Heart left ventricle (tissue), 13 donors: ENCODE data around the gene SLC7A7.

ENCODE experiments used
- POLR2A ChIP-seq, 2 donors: fragments of 450-650 bp; IDR thresholded peaks; one replicate each; pipeline ENCODE4 v1.6.1; 2017; ENCODE audit warnings: antibody characterized with exemption in 2 of 2, mild to moderate bottlenecking in 2 of 2, moderate library complexity in 2 of 2
- TF ChIP-seq, protein P1 (sequence below), 12 donors: fragments of 200-600 bp; sonication (generic) in 4 of 12; IDR thresholded peaks; one replicate each; pipeline versions ENCODE4 v1.5.0 to v1.8.0; 2018 to 2022; ENCODE audit warnings: antibody characterized with exemption in 12 of 12, mild to moderate bottlenecking in 5 of 12
- donor health status: ischemic (EF 13 %, LVEDD 7.1; RV severe dilation, severe dysfunction).
- donor health status: DM: no; HTN: yes; CAD: no.
- donor health status: DM: no; HTN: no; CAD: no.
- donor health status: ischemic (EF 25% LVEDD 6.9; RV normal size, moderate dysfunction).
- donor health status: ischemic (EF 25% LVEDD 5.7; RV mildly dilated, moderate dysfunction).
- donor health status: ischemic (EF 35%, LVEDD 5.7; RV mildly dilated, moderate dysfunction).
- donor health status: nonischemic (EF 11% LVEDD 7.7; RV severe dilation, severe dysfunction).
- donor health status: DM: yes; HTN: yes; CAD: no.
- donor health status: PGD.
- donor health status: ischemic (EF 29% LVEDD 5.4; RV normal size, mild dysfunction).
- donor health status: nonischemic (EF 23%, LVEDD 6.1; RV moderate dilation, normal function).

- TF ChIP-seq, protein P1, sequence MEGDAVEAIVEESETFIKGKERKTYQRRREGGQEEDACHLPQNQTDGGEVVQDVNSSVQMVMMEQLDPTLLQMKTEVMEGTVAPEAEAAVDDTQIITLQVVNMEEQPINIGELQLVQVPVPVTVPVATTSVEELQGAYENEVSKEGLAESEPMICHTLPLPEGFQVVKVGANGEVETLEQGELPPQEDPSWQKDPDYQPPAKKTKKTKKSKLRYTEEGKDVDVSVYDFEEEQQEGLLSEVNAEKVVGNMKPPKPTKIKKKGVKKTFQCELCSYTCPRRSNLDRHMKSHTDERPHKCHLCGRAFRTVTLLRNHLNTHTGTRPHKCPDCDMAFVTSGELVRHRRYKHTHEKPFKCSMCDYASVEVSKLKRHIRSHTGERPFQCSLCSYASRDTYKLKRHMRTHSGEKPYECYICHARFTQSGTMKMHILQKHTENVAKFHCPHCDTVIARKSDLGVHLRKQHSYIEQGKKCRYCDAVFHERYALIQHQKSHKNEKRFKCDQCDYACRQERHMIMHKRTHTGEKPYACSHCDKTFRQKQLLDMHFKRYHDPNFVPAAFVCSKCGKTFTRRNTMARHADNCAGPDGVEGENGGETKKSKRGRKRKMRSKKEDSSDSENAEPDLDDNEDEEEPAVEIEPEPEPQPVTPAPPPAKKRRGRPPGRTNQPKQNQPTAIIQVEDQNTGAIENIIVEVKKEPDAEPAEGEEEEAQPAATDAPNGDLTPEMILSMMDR (IDR thresholded peaks at IDR 0.05), result no peak
- no peak for TF ChIP-seq POLR2A (IDR thresholded peaks at IDR 0.05)
Observed at GRCh38 chr14:22773162-22774010, 41.8 kb downstream of the SLC7A7 start.
